ENCODE results near the gene CACNA2D1.

GRCh38 chr7:82229164-82229563 is 214.4 kb downstream of the CACNA2D1 start:
- TF ChIP-seq, protein P1, sequence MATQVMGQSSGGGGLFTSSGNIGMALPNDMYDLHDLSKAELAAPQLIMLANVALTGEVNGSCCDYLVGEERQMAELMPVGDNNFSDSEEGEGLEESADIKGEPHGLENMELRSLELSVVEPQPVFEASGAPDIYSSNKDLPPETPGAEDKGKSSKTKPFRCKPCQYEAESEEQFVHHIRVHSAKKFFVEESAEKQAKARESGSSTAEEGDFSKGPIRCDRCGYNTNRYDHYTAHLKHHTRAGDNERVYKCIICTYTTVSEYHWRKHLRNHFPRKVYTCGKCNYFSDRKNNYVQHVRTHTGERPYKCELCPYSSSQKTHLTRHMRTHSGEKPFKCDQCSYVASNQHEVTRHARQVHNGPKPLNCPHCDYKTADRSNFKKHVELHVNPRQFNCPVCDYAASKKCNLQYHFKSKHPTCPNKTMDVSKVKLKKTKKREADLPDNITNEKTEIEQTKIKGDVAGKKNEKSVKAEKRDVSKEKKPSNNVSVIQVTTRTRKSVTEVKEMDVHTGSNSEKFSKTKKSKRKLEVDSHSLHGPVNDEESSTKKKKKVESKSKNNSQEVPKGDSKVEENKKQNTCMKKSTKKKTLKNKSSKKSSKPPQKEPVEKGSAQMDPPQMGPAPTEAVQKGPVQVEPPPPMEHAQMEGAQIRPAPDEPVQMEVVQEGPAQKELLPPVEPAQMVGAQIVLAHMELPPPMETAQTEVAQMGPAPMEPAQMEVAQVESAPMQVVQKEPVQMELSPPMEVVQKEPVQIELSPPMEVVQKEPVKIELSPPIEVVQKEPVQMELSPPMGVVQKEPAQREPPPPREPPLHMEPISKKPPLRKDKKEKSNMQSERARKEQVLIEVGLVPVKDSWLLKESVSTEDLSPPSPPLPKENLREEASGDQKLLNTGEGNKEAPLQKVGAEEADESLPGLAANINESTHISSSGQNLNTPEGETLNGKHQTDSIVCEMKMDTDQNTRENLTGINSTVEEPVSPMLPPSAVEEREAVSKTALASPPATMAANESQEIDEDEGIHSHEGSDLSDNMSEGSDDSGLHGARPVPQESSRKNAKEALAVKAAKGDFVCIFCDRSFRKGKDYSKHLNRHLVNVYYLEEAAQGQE (IDR thresholded peaks at IDR 0.05; ENCODE audit: insufficient read depth in 1 of 2, low read depth in 2 of 2, low read length in 2 of 2), result no peak
- TF ChIP-seq FOXP2 (optimal IDR thresholded peaks at IDR 0.05; ENCODE audit: borderline replicate concordance, extremely low read depth, extremely low read length, insufficient read depth) (no peak), POLR2AphosphoS5 (IDR thresholded peaks at IDR 0.05; ENCODE audit: low read depth, low read length) (no peak)
